ENCODE data around the gene IL25.

The IL25 gene

GRCh38 chr14:23370221-23370620, 2.4 kb upstream of the IL25 start:
- no peak for DNase-seq (ENCODE audit: low read depth)

GRCh38 chr14:23371865-23372264, 744 bp upstream of the IL25 start:
- H3K4me3 ChIP-seq (ENCODE audit: low read depth, low read length), result no peak overlapping the region
- DNase-seq (ENCODE audit: low read depth), result no peak

More at GRCh38 chr14:23370221-23370620, 2.4 kb upstream of the IL25 start:
- H3K4me3 ChIP-seq (ENCODE audit: low read depth, low read length), result no peak overlapping the region

GRCh38 chr14:23373041-23373440, 432 bp downstream of the IL25 start:
- no peak overlapping the region for H3K4me3 ChIP-seq (ENCODE audit: low read depth, low read length)
- no peak for DNase-seq (ENCODE audit: low read depth)

GRCh38 chr14:23375527-23376251, 3.1 kb downstream of the IL25 start:
- no peak for DNase-seq (ENCODE audit: low read depth)
- H3K4me3 ChIP-seq (ENCODE audit: low read depth, low read length), result no peak overlapping the region

GRCh38 chr14:23376482-23377197, 4.0 kb downstream of the IL25 start, which contains the start of gene CMTM5:
TSS of gene CMTM5 (plus strand) at chr14:23377046. CDS start at chr14:23377252, 206 bp downstream.
- H3K4me3 ChIP-seq (ENCODE audit: low read depth, low read length), result no peak within 1 kb of the TSS
- no peak for DNase-seq (ENCODE audit: low read depth)

- no peak for DNase-seq (ENCODE audit: low read depth)
- H3K4me3 ChIP-seq (ENCODE audit: low read depth, low read length), result no peak overlapping the region
Measured at GRCh38 chr14:23377198-23377550, 4.6 kb downstream of the IL25 start.

GRCh38 chr14:23377573-23378563, 5.3 kb downstream of the IL25 start:
- H3K4me3 ChIP-seq (ENCODE audit: low read depth, low read length), result no peak overlapping the region
- no peak for DNase-seq (ENCODE audit: low read depth)

- no peak overlapping the region for H3K4me3 ChIP-seq (ENCODE audit: low read depth, low read length)
- DNase-seq (ENCODE audit: low read depth), result no peak
Measured at GRCh38 chr14:23378612-23379220, 6.1 kb downstream of the IL25 start.

GRCh38 chr14:23379366-23380196, 7.0 kb downstream of the IL25 start:
- H3K4me3 ChIP-seq (ENCODE audit: low read depth, low read length), result no peak overlapping the region
- no peak for DNase-seq (ENCODE audit: low read depth)

GRCh38 chr14:23380197-23380914, 7.7 kb downstream of the IL25 start:
- no peak for DNase-seq (ENCODE audit: low read depth)
- no peak overlapping the region for H3K4me3 ChIP-seq (ENCODE audit: low read depth, low read length)

- H3K4me3 ChIP-seq (ENCODE audit: low read depth, low read length), result no peak overlapping the region
- DNase-seq (ENCODE audit: low read depth), result no peak
Measured at GRCh38 chr14:23380976-23381375, 8.4 kb downstream of the IL25 start.

- DNase-seq (ENCODE audit: low read depth), result no peak
- no peak overlapping the region for H3K4me3 ChIP-seq (ENCODE audit: low read depth, low read length)
Measured at GRCh38 chr14:23381871-23382270, 9.3 kb downstream of the IL25 start.

GRCh38 chr14:23382276-23382675, 9.7 kb downstream of the IL25 start:
- H3K4me3 ChIP-seq (ENCODE audit: low read depth, low read length), result no peak overlapping the region
- no peak for DNase-seq (ENCODE audit: low read depth)

- DNase-seq (ENCODE audit: low read depth), result no peak
- no peak overlapping the region for H3K4me3 ChIP-seq (ENCODE audit: low read depth, low read length)
Measured at GRCh38 chr14:23382731-23383440, 10.3 kb downstream of the IL25 start.

- no peak for DNase-seq (ENCODE audit: low read depth)
- H3K4me3 ChIP-seq (ENCODE audit: low read depth, low read length), result no peak overlapping the region
Measured at GRCh38 chr14:23384364-23385080, 11.9 kb downstream of the IL25 start.

GRCh38 chr14:23385244-23385641, 12.6 kb downstream of the IL25 start:
- no peak for DNase-seq (ENCODE audit: low read depth)
- no peak overlapping the region for H3K4me3 ChIP-seq (ENCODE audit: low read depth, low read length)
